Measurements from ENCODE around the gene WNT2B.
A peak's percentile ranks its signal among the peaks of the same experiment; 100 is the strongest.

WNT2B gene

GRCh38 chr1:112540226-112540794, 31.5 kb downstream of the WNT2B start:
- Histone ChIP-seq H3K36me3 (replicated peaks) (no peaks in the 10 kb centered on the region), H3K4me3 (ENCODE audit: low read depth, low read length) (no peak overlapping the region), H3K27me3 (replicated peaks) (no peaks in the 10 kb centered on the region), H3K27ac (no peak overlapping the region)
- no peak for DNase-seq
- in situ Hi-C loops (cut with HindIII; ENCODE audit: low pct_ligation_motif_present, low sequenced_read_pairs): no loop called here
- TF ChIP-seq CTCF (IDR thresholded peaks at IDR 0.05; ENCODE audit: low read depth, low read length, missing control alignments): no peak

GRCh38 chr1:112541299-112541698, 32.5 kb downstream of the WNT2B start:
- in situ Hi-C loops (cut with HindIII; ENCODE audit: low pct_ligation_motif_present, low sequenced_read_pairs): no loop called here
- H3K27me3 ChIP-seq (replicated peaks): no peaks in the 10 kb centered on the region
- H3K4me3 ChIP-seq (ENCODE audit: low read depth, low read length): no peak overlapping the region
- TF ChIP-seq CTCF (IDR thresholded peaks at IDR 0.05; ENCODE audit: low read depth, low read length, missing control alignments): no peak
- DNase-seq: no peak
- H3K27ac ChIP-seq: no peak overlapping the region
- H3K36me3 ChIP-seq (replicated peaks): no peaks in the 10 kb centered on the region

- Histone ChIP-seq H3K27me3 (replicated peaks) (no peaks in the 10 kb centered on the region), H3K27ac (no peak overlapping the region), H3K4me3 (ENCODE audit: low read depth, low read length) (no peak overlapping the region), H3K36me3 (replicated peaks) (no peaks in the 10 kb centered on the region)
- TF ChIP-seq CTCF (IDR thresholded peaks at IDR 0.05; ENCODE audit: low read depth, low read length, missing control alignments): no peak
- no peak for DNase-seq
- in situ Hi-C loops (cut with HindIII; ENCODE audit: low pct_ligation_motif_present, low sequenced_read_pairs): no loop called here
Observed at GRCh38 chr1:112542206-112542973, 33.6 kb downstream of the WNT2B start.

GRCh38 chr1:112544011-112544688, 35.4 kb downstream of the WNT2B start:
- no peak overlapping the region for H3K4me3 ChIP-seq (ENCODE audit: low read depth, low read length)

GRCh38 chr1:112544751-112545150, 36.0 kb downstream of the WNT2B start:
- no peak overlapping the region for H3K4me3 ChIP-seq (ENCODE audit: low read depth, low read length)
- in situ Hi-C loops (cut with HindIII; ENCODE audit: low pct_ligation_motif_present, low sequenced_read_pairs): no loop called here
- peak overlapping the region; percentile 100 for H3K27ac ChIP-seq
- no peak for TF ChIP-seq CTCF (IDR thresholded peaks at IDR 0.05; ENCODE audit: low read depth, low read length, missing control alignments)
- no peaks in the 10 kb centered on the region for H3K36me3 ChIP-seq (replicated peaks)
- DNase-seq: peak; percentile 24
- no peaks in the 10 kb centered on the region for H3K27me3 ChIP-seq (replicated peaks)

More at GRCh38 chr1:112544011-112544688, 35.4 kb downstream of the WNT2B start:
- H3K36me3 ChIP-seq (replicated peaks): no peaks in the 10 kb centered on the region
- no peaks in the 10 kb centered on the region for H3K27me3 ChIP-seq (replicated peaks)
- in situ Hi-C loops (cut with HindIII; ENCODE audit: low pct_ligation_motif_present, low sequenced_read_pairs): no loop called here
- TF ChIP-seq CTCF (IDR thresholded peaks at IDR 0.05; ENCODE audit: low read depth, low read length, missing control alignments): no peak
- peak overlapping the region; percentile 100 for H3K27ac ChIP-seq
- peak; percentile 91 for DNase-seq
